Mammary epithelial cell (primary cell): ENCODE measurements around the gene JDP2.

Experiments
- CTCF ChIP-seq, 2 donors: IDR thresholded peaks in 1 of 2; conservative IDR thresholded peaks in 1 of 2; 2 replicates each; pipeline ENCODE4 v1.5.1; 2011 to 2012; ENCODE audit warnings: inconsistent platforms in 2 of 2, low read length in 2 of 2, mild to moderate bottlenecking in 2 of 2, control low read depth in 1 of 2, low read depth in 1 of 2; ENCODE audit not compliant: insufficient read depth in 1 of 2; ENCODE audit errors: extremely low read depth in 1 of 2
- EZH2 ChIP-seq: IDR thresholded peaks from 2 replicates; pipeline ENCODE4 v1.6.1; 2012; ENCODE audit warnings: low read length, inconsistent platforms, borderline replicate concordance

GRCh38 chr14:75442642-75443041 lies 14.8 kb downstream of the JDP2 start:
- no peak for TF ChIP-seq CTCF (conservative IDR thresholded peaks at IDR 0.05 in 1 of 2, IDR thresholded peaks at IDR 0.05 in 1 of 2; ENCODE audit: extremely low read depth in 1 of 2, insufficient read depth in 1 of 2, low read depth in 1 of 2, low read length in 2 of 2)
- no peak for TF ChIP-seq EZH2
